HG02852 (cell line): ENCODE data around the gene DCP2.
A peak's percentile ranks its signal among the peaks of the same experiment; 100 is the strongest.

Experiments used
- ATAC-seq: cut with Tn5 transposase; IDR thresholded peaks from one replicate; pipeline ENCODE4 v1.9.1; 2021; ENCODE audit warnings: mild to moderate bottlenecking, moderate library complexity; ENCODE audit not compliant: unreplicated experiment

The DCP2 gene

GRCh38 chr5:113042491-113043243 is 66.1 kb downstream of the DCP2 start:
- no peak for ATAC-seq

- no peak for ATAC-seq
Measured at GRCh38 chr5:113043491-113043931, 66.9 kb downstream of the DCP2 start.

- no peak for ATAC-seq
Measured at GRCh38 chr5:113044776-113045465, 68.3 kb downstream of the DCP2 start.

GRCh38 chr5:113047234-113047633 is 70.6 kb downstream of the DCP2 start:
- no peak for ATAC-seq

GRCh38 chr5:113047733-113048652 is 71.4 kb downstream of the DCP2 start:
- ATAC-seq, result peak; percentile 96

GRCh38 chr5:113048931-113049330 is 72.3 kb downstream of the DCP2 start:
- ATAC-seq, result no peak

GRCh38 chr5:113050721-113051382 is 74.3 kb downstream of the DCP2 start:
- ATAC-seq, result no peak

- ATAC-seq, result no peak
Measured at GRCh38 chr5:113052041-113052795, 75.6 kb downstream of the DCP2 start.

- no peak for ATAC-seq
Measured at GRCh38 chr5:113053511-113053995, 77.0 kb downstream of the DCP2 start.

- ATAC-seq, result no peak
Measured at GRCh38 chr5:113054899-113055298, 78.3 kb downstream of the DCP2 start.

GRCh38 chr5:113056988-113057387 is 80.4 kb downstream of the DCP2 start:
- ATAC-seq, result no peak

GRCh38 chr5:113057557-113057984 is 81.0 kb downstream of the DCP2 start:
- ATAC-seq, result no peak

GRCh38 chr5:113058269-113058668 is 81.7 kb downstream of the DCP2 start:
- ATAC-seq, result no peak

GRCh38 chr5:113058706-113059226 is 82.2 kb downstream of the DCP2 start:
- ATAC-seq, result no peak

- no peak for ATAC-seq
Measured at GRCh38 chr5:113059232-113060040, 82.8 kb downstream of the DCP2 start.

GRCh38 chr5:113060408-113061025 is 83.9 kb downstream of the DCP2 start:
- no peak for ATAC-seq

GRCh38 chr5:113061846-113062780 is 85.5 kb downstream of the DCP2 start:
- ATAC-seq, result no peak
